Nephron (organoid): ENCODE data around the gene CDH13.

Experiments used
- H3K27ac Mint-ChIP-seq, 3 experiments: 2 replicates each; pipeline ENCODE4 v1.8.0; 2020; ENCODE audit warnings: mixed read lengths in 3 of 3, mild to moderate bottlenecking in 2 of 3, moderate library complexity in 1 of 3
- H3K27me3 Mint-ChIP-seq: 2 replicates; pipeline ENCODE4 v1.8.0; 2021; ENCODE audit warnings: low read depth, mild to moderate bottlenecking, moderate library complexity, mixed read lengths
- H3K36me3 Mint-ChIP-seq: 2 replicates; pipeline ENCODE4 v1.8.0; 2020; ENCODE audit warnings: low read depth, mixed read lengths
- H3K4me1 Mint-ChIP-seq: 2 replicates; pipeline ENCODE4 v1.8.0; 2020; ENCODE audit warnings: mixed read lengths
- H3K4me3 Mint-ChIP-seq, 3 experiments: 2 replicates each; pipeline ENCODE4 v1.8.0; 2020; ENCODE audit warnings: mild to moderate bottlenecking in 3 of 3, mixed read lengths in 3 of 3, moderate library complexity in 2 of 3
- H3K9me3 Mint-ChIP-seq: 2 replicates; pipeline ENCODE4 v1.8.0; 2020; ENCODE audit warnings: mixed read lengths
- CTCF ChIP-seq, 3 experiments: fragments of 200-600 bp; sonication (generic); IDR thresholded peaks; one replicate each; pipeline ENCODE4 v1.5.0; 2021; ENCODE audit warnings: antibody characterized with exemption in 3 of 3; ENCODE audit not compliant: unreplicated experiment in 3 of 3

Gene CDH13

DNA sequence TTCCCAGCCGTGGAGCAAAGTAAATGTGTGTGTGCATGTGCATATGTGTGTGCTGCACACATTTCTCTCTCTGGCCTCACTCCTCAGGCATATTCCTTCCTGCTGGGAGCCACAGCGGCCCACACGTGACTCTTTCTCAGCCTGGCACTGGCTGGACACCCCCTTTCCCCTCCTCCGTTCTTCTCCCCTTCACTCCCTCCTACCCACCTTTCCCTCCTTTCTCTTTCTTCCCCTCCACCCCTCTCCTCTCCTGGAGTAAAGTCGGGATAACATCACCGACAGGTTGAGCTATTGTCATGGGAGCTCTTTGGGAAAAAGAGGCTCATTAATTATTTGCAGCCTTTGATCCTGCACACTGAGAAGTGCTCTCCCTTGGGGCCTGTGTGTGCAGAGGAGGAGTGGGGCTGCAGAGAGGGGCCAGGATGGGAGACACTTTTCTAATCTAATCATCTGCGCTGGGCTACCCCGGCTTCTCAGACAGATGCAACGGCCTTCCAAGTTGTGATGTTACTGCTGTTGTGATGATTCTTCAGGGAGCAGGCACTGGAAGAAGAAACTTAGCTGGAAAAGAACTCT, 1054.7 kb downstream of the CDH13 start:
- Mint-ChIP-seq H3K27ac (peak overlapping the region in 2 of 3 experiments; percentile 0 to 72), H3K27me3 (no peaks in the 10 kb centered on the region), H3K4me1 (peaks cover 21% of the 10 kb centered on the region), H3K36me3 (no peaks in the 10 kb centered on the region), H3K9me3 (no peaks in the 10 kb centered on the region), H3K4me3 (no peak overlapping the region)
- TF ChIP-seq CTCF (IDR thresholded peaks at IDR 0.05; ENCODE audit: unreplicated experiment in 3 of 3): no peak

DNA sequence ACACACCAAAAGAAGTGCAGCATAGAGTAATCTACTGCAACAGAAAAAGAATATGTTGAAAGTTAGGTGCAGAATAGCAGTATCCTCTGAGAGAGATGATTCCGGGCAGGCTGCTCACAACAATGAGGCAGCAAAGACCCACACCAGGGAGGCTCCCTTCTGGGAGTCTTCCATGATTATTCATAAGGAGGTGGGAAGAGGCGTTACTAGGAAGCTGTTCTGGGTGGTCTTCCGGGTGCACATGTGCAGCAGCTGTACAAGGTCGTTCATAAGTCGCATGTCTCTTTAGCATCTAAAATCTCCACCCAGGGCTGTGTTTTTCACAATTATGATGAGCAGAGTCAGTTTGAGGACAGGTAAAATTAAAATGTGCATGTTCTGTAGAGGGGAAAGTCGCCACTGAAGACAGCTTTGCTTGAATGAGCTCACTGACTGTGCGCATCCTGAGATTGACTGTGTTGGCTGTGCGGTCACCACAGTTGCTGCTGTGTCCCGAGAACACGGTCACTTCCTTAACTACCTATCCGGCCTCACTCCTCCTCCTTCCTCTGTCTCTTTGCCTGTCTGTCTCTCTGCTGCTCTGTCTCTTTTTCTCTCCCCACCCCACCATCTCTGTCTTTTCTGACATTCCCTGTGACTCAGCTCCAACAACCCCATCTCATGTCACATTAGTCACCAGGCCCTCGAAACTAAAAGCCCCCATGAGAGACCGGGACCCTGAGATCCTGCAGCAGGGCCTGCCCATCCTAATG, 1055.5 kb downstream of the CDH13 start:
- H3K36me3 Mint-ChIP-seq: no peaks in the 10 kb centered on the region
- no peak overlapping the region for H3K4me3 Mint-ChIP-seq
- no peak for TF ChIP-seq CTCF (IDR thresholded peaks at IDR 0.05; ENCODE audit: unreplicated experiment in 3 of 3)
- H3K27me3 Mint-ChIP-seq: no peaks in the 10 kb centered on the region
- peaks cover 19% of the 10 kb centered on the region for H3K4me1 Mint-ChIP-seq
- no peaks in the 10 kb centered on the region for H3K9me3 Mint-ChIP-seq
- peak overlapping the region in 1 of 3 experiments; percentile 0 for H3K27ac Mint-ChIP-seq

DNA sequence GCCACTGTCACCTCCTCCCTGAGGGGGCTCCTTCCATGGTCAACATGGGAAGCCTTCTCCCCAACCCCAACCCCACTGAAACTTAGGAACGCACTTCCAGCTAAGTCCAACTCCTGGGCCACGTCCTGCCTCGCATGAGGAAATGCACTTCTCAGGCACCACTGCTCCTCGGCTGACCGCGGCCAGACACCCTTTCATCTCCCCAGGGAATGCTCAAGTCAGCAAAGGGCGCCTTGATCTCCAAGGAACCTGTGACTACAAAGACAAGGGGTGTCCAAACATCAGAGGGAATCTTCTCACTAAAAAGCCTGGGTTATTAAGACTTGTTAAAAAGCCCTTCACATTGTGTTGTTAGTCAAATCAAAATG, 1056.1 kb downstream of the CDH13 start:
- Mint-ChIP-seq H3K27me3 (no peaks in the 10 kb centered on the region), H3K9me3 (no peaks in the 10 kb centered on the region), H3K4me1 (peaks cover 19% of the 10 kb centered on the region), H3K4me3 (no peak overlapping the region), H3K27ac (no peak overlapping the region), H3K36me3 (no peaks in the 10 kb centered on the region)
- no peak for TF ChIP-seq CTCF (IDR thresholded peaks at IDR 0.05; ENCODE audit: unreplicated experiment in 3 of 3)

DNA sequence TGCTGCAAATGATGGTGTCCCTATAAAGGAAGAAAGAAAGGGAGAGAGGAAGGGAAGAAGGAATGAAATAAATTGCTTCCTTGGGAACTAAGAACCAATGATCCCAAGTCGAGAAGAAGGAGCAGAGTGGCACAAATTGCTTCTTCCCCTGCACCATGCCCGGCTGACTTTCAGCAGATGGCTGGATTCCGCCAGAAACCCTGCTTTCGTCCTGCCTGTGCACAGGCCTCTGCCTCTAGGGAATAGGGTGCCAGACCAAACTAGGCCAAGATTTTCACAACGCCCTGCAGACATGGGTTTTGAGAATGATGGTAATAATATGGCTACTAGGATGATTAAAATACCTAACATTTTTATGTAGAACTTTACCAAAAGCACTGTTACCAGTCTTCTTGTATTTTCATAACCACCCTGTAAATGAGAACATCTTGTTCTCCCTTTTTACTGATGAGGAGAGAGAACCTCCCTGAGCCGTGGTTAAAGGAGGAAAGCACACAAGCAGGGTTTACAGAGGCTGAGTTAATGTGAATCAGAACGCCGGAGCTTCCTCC, 1058.9 kb downstream of the CDH13 start:
- H3K4me1 Mint-ChIP-seq: peaks cover 16% of the 10 kb centered on the region
- TF ChIP-seq CTCF (IDR thresholded peaks at IDR 0.05; ENCODE audit: unreplicated experiment in 3 of 3): no peak
- no peaks in the 10 kb centered on the region for H3K9me3 Mint-ChIP-seq
- no peaks in the 10 kb centered on the region for H3K36me3 Mint-ChIP-seq
- no peaks in the 10 kb centered on the region for H3K27me3 Mint-ChIP-seq
- H3K4me3 Mint-ChIP-seq: no peak overlapping the region
- no peak overlapping the region for H3K27ac Mint-ChIP-seq

DNA sequence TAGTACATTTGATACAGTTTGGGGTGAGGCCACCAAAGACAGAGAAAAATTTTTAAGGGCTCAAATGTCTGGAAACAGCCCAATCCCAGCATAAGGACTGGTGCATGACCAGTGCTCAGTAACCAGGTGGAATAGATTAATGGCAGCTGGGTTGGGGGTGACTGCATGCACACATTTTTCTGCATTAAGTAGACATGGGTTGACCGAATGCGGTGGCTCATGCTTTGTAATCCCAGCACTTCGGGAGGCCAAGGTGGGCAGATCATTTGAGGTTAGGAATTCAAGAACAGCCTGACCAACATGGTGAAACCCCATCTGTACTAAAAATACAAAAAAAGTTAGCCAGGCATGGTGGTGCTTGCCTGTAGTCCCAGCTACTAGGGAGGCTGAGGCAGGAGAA, 1060.0 kb downstream of the CDH13 start:
- Mint-ChIP-seq H3K27me3 (no peaks in the 10 kb centered on the region), H3K4me3 (no peak overlapping the region), H3K9me3 (no peaks in the 10 kb centered on the region), H3K36me3 (no peaks in the 10 kb centered on the region), H3K27ac (no peak overlapping the region), H3K4me1 (peaks cover 13% of the 10 kb centered on the region)
- no peak for TF ChIP-seq CTCF (IDR thresholded peaks at IDR 0.05; ENCODE audit: unreplicated experiment in 3 of 3)
